NCI-H1048 (cell line): ENCODE measurements around the gene SMARCD3.

ENCODE experiments used
- DNase-seq: peaks from one replicate; lab custom pipeline; 2025; lab: John Stamatoyannopoulos, UW

SMARCD3 gene

GRCh38 chr7:151247611-151248345 is 716 bp downstream of the SMARCD3 start:
- DNase-seq: no peak

- DNase-seq: no peak
Measured at GRCh38 chr7:151246851-151247580, 1.5 kb downstream of the SMARCD3 start.

GRCh38 chr7:151246102-151246850 is 2.2 kb downstream of the SMARCD3 start:
- DNase-seq: no peak

GRCh38 chr7:151245360-151246101 is 3.0 kb downstream of the SMARCD3 start:
- DNase-seq: no peak

- DNase-seq: no peak
Measured at GRCh38 chr7:151244841-151245346, 3.6 kb downstream of the SMARCD3 start.

- no peak for DNase-seq
Measured at GRCh38 chr7:151244196-151244840, 4.2 kb downstream of the SMARCD3 start.

GRCh38 chr7:151243408-151244195 is 4.9 kb downstream of the SMARCD3 start:
- DNase-seq: no peak

- no peak for DNase-seq
Measured at GRCh38 chr7:151243045-151243349, 5.5 kb downstream of the SMARCD3 start.

- DNase-seq: no peak
Measured at GRCh38 chr7:151242159-151243044, 6.1 kb downstream of the SMARCD3 start.

GRCh38 chr7:151241755-151242096 is 6.8 kb downstream of the SMARCD3 start:
- no peak for DNase-seq

- no peak for DNase-seq
Measured at GRCh38 chr7:151240942-151241754, 7.3 kb downstream of the SMARCD3 start.

GRCh38 chr7:151240536-151240935 is 8.0 kb downstream of the SMARCD3 start:
- no peak for DNase-seq

- no peak for DNase-seq
Measured at GRCh38 chr7:151239837-151240459, 8.5 kb downstream of the SMARCD3 start.

GRCh38 chr7:151238924-151239836 is 9.3 kb downstream of the SMARCD3 start:
- DNase-seq: no peak

- DNase-seq: no peak
Measured at GRCh38 chr7:151238190-151238810, 10.2 kb downstream of the SMARCD3 start.

- no peak for DNase-seq
Measured at GRCh38 chr7:151237244-151238189, 11.0 kb downstream of the SMARCD3 start.
